LoVo (cell line): ENCODE data around the gene ATF7IP.

Source experiments
- DNase-seq: peaks from one replicate; pipeline ENCODE4 v3.0.0-alpha.2; 2016; ENCODE audit warnings: low spot score

The ATF7IP gene

DNA sequence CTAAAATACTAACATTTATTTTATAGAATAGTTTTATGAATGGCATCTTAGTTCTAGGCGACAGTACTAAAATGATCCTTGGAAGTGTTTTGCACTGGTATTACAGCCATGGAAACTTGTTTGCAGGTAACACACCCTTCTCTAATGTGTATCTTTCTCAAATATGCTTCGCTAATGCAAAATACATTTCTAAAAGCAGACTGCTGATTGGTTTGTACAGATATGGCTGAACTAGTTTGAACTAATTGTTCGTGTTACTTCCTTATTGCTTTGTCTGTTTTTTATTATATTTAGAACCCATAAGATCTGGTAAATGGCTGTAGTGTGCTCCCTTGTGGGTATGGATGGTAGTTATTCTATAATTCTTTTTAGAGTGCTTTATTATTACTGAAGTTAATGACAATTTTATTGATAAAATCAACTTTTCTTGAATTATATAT, 53.0 kb downstream of the ATF7IP start:
- DNase-seq, result peak; percentile 43

DNA sequence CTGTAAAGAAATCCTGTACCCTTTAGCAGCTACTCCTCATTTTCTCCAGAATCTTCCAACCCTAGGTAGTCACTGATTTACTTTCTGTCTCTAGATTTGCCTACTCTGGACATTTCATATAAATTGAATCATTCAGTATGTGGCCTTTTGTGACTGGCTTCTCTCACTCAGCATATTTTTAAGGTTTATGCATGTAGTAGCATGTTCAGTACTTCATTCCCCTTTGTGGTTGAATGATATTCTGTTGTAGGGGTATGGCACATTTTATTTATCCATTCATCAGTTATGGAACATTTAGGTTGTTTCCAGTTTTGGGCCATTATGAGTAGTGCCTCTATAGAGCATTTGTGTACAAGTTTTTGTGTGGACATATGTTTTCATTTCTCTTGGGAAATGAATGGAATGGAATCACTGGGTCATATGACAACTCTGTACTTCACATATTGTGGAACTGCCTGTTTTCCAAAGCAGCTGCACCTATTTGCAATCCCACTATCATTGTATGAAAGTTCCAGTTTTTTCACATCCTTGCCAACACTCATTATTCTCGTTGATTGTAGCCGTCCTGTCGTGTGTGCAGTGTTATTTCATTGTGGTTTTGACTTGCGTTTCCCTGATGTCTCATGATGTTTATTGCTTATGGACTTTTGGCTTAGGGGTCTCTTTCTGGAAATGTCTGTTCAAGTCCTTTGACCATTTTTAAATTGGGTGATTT, 57.2 kb downstream of the ATF7IP start:
- no peak for DNase-seq

DNA sequence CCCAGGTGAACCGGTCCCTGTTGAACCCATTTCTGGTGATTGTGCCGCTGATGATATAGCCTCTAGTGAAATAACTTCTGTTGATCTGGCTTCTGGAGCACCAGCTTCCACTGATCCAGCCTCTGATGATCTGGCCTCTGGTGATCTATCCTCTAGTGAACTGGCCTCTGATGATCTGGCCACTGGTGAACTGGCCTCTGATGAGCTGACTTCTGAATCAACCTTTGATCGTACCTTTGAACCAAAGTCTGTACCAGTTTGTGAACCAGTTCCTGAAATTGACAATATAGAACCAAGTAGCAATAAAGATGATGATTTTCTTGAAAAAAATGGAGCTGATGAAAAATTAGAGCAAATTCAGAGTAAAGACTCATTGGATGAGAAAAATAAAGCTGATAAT, 59.1 kb downstream of the ATF7IP start:
- DNase-seq, result no peak

DNA sequence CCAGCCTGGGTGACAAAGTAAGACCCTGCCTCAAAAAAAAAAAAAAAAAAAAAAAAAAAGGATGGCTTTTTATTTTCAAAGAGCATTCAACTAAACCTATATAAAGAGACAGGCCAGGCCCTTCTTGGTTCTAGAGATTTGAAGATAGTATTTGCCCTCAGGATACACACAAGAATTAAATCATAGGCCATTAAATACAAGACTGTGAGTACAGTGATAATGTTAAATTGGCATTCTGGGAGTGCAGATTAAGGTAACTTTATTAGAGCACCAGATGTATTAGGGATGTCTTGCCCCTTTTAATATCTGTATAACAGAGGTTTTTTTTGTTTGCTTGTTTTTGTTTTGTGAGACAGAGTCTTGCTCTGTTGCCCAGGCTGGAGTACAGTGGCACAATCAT, 61.3 kb downstream of the ATF7IP start:
- DNase-seq, result no peak

DNA sequence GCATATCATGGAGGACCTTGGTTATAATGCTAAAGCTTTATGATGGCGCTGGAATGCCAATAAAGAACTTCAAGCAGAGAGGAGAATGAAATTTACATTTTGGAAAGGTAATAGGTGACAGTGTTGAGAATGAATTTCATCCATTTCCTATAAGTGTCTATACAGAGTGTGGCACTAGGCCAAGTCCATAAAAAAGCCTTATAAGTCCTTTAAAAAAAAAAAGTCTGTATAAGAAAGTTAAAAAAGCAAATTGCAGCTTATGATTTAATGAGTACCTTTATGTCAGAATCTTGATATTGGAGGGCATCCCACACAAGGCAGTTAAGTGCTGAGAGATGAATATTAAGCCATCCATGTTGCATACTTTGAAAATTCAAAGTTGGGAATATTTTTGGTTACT, 62.4 kb downstream of the ATF7IP start:
- DNase-seq, result no peak

DNA sequence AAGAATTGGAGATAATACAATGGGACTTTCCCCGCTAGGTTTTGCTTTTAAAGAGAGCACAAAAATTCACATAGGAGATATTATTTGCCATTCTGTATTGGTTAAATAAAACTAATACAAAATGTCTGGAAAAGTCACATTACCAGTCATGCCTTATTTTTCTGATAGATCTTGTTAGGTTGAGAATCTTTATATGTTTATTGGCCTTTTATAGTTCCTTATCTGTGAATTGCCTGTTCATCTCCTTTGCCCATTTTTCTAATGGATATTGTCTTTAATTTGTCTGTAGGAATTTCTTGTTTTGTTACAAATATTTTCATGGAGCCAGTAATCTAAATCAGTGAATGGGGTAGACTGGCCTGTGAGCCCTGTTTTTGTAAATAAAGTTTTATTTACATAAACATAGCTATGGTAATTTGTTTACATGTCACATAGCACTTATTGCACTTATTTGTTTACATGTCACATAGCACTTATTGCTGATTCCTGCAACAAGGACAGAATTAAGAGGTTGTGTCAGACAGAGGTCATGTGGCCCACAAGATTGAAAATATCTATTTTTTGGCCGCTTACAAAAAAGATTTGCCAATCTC, 65.0 kb downstream of the ATF7IP start:
- DNase-seq, result no peak

DNA sequence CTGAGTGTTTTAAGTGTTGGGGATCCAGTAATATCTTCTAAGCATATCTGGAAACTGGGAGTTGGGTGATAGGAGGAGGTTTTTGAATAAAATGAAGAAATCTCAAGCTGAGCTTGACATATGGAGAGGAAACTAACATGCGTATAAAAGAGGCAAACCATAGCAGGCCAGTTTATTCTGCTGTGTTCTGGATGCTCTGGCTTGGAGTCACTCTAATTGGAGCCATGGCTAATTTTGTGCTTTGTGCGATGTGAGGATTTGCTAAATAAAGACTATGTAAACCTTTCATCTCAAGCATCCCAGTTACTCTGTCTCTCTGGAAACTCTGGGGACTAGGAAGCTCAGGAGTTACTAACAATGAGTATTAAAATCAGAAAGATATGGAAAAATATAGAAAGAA, 66.5 kb downstream of the ATF7IP start:
- DNase-seq, result no peak

DNA sequence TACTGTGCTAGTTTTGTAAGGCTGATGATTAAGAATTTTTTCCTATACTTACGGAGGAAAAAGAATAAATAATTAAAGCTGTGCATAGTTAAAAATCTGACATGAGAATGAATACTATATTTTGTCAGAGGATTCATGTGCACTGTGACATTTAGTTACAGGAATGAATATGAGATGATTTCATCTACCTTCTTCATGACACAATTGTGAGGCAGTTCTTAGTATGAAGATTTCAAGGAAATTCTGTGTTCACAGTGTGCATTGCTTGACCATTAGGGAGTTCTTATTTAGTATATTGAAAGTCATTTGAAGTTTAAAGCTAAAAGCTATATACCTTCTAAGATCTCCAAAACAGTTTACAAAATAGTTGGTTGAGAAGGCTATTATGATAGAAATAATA, 70.1 kb downstream of the ATF7IP start:
- DNase-seq, result no peak

DNA sequence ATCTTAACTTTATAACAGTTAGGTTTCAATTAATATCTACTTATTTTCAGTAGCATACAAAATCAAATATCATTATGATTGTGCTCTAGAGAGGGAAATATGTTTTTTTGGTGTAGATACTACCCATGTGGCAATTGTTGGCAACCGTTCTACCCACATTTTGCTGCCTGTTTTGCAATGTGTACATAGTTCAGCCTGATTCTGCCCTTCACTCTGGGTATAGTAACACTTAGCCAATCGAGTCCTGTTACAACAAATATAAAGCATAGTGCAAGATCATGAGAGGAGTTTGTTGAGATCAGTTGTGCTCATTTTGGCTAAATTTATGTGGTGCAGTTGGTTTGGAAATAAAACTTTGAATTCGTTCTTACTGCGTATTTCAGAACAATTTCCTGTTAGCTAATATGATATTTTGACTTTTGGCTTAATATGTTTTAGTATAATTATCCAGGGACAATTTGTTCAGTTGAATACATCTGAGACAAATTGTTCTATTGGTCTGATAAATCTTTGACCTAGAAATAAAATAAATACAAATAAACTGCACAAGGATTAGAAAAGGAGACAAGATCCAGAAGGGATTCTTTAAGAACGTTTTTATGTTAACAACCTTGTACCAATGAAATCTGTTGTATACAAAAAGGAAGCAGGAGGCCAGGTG, 76.9 kb downstream of the ATF7IP start:
- DNase-seq, result no peak

DNA sequence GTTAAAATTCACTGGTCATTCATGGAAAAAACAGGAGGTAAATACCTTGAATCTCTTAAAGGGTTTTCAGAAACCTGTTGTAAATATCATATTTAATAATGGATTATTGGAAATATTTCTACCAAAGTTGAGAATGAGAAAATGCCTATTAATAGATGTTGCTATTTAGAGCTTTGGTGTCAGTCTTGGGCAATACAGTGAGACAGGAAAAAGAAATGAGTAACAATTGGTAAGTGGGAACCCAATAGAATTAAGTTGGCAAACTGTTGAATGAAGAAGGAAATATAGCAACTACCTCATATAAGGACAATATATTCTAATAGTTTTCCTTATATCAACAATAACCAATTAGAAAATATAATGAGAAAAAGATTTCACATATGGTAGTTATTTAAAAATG, 78.0 kb downstream of the ATF7IP start:
- no peak for DNase-seq

DNA sequence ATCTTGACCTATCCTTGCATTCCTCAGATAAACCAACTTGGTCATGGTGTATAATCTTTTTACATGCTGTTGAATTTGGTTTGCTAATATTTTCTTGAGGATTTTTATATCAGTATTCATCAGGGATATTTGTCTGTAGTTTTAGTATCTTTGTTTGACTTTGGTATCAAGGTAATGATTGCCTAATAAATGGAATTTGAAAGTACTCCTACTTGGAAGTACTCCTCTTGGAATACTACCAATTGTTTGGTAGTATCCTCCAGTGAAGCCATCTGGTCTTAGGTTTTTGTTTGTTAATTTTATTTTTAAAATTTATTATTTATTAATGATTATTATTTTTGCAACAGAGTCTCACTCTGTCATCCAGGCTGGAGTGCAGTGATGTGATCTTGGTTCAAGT, 85.0 kb downstream of the ATF7IP start:
- no peak for DNase-seq

DNA sequence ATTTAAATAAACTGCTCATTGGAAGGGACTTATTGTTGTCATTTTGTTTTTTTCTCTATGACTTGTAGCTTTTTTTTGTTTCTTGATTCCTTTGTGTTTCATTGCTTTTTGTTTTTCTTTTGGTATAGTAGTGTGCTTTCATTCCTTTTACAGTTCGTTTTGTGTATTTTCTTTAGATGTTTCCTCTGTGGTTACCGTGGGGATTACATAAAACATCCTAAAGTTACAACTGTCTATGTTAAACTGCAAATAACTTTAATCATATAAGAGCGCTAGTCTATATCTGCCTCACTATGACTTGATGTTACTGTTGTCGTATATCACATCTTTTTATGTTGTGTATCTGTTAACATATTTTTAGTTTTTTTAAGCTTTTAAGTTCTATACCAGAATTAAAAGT, 86.9 kb downstream of the ATF7IP start:
- no peak for DNase-seq

DNA sequence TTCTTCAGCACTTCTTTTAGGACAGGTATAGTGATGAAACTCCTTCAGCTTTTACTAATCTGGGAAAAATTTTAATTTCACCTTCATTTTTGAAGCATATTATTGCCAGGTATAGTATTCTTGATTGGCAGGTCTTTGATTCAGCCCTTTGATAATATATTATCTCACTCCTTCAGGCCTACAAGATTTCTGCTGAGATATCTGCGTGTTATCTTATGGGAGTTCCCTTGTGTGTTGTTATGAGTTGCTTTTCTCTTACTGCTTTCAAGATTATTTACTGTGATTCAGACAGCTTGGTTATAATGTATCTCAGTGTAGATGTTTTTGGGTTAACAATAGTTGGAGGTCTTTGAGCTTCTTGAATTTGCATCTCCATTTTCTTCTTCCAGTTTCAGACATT, 87.4 kb downstream of the ATF7IP start:
- DNase-seq, result no peak

DNA sequence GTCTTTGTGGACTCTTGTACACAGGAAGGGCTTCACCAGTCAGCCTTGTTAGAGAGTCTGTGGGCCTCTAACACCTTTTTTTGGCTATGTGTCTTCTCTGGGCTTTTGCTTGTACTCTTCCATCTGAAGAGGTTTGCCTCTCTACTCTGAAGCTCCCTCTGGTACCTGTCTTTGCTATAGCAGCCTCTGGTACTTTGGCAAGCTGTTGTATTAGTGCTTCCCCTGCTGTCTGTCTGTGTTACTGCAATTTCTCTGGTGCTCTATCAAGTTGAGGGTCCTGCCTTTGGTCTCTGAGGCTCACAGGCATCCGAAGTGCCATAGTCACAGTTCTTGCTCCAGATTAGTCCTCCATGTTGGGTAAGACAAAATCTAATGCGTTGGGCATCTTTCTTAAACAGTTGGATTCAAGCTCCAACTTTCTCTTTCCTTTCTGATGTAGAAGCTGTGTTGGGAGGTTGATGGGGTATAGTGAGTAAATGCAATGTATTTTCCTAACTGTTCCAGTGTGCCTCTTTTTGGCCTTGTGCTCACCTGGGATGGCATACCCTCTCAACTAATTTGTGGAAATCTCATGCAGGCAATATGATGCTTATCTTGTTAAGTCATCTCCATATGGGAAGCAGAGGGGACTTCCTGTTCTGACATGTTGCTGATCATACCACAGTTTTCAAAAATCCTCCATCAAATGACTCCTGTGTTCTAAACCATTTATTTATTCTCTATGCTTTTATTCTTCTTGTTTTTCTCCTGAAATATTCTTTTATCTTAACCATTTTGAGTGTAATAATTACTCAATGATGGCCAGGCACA, 88.8 kb downstream of the ATF7IP start:
- DNase-seq, result peak; percentile 22

DNA sequence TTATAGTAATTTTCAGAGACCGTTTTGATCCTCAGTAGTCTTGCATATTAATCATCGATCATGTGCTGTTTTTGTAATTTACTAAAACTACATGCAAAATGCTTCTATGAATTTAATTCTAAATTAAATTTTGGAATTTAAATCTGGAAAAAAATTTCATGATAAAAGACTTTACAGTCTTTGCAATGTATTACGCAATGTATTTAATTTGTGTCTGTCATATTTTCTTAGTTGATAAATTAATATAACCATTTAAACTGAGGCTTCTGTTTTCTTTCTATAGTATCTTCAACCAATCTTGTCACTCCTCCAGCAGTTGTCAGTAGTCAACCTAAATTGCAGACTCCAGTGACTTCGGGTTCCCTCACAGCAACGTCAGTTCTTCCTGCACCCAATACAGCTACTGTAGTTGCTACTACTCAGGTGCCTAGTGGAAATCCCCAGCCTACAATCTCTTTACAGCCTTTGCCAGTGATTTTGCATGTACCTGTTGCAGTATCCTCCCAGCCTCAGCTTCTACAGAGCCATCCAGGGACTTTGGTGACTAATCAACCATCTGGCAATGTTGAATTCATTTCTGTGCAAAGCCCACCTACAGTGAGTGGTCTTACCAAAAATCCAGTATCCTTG, 94.8 kb downstream of the ATF7IP start:
- DNase-seq, result no peak

DNA sequence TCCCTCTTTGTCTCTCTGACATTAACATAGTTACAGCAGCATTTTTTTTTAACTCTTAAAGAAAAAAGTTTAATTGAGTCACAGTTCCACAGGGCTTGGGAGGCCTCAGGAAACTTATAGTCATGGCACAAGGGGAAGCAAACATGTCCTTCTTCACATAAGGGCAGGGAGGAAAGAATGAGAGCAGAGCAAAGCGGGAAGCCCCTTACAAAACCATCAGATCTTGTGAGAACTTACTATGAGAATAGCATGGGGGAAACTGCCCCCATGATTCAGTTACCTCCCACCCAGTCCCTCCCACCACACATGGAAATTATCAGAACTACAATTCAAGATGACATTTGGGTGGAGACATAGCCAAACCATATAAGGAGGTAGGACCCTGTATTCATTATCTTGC, 106.0 kb downstream of the ATF7IP start:
- no peak for DNase-seq

DNA sequence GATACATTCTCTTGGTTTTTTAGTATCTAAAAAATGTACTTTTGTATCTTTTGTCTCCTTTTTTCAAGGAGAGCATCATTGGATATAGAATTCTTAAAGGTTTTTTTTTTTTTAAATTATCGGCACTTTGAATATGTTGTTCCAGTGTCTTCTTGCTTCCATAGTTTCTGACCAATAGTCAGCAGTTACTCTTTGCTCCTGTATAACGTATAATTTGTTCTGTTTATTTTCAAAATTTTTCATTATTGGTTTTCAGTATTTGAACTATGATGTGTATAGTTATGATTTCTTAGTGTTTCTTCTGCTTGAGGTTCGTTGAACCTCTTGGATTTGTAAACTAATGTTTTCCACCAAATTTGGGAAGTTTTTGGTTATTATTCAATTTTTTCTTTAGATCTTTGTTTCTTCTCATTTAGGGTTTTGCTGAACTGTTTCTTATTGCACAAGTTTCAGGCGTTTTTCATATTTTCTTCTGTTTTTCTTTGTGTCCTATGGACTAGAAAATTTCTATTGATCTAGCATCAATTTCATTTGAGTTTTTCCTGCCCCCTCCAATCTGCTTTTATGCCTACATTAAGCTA, 108.3 kb downstream of the ATF7IP start:
- peak; percentile 29 for DNase-seq

DNA sequence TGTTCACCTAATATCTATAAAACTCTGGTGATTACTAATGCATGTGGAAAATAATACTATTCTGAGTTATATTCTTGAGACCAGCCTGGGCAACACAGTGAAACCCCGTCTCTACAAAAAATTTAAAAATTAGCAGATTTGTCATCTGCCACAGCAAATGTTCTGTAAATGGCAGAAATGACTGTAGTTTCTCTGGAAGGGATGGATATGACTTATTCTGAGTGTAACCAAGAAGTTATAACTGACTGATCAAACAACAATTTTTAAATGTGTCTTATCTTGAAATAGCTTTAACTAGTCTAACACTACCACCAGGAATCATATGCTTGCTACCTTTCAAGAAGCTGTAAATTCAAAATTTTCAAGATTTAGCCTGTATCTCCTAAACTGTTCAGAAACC, 113.5 kb downstream of the ATF7IP start:
- DNase-seq, result no peak

DNA sequence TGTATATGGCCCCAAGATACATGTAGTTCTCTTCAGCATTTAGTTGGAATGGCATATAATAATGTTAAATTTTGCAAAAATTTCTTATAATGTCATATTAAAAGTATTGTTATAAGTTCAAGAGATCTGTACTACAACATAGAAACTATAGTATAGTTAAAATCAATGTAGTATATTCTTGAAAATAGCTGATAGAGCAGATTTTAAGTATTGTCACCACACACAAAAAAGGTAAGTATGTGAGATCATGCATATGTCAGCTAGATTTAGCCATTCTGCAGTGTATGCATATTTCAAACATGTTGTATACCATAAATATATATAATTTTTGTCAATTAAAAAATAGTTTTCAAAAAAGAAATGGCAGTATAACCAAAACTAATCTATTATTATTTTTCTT, 115.7 kb downstream of the ATF7IP start:
- DNase-seq, result no peak

DNA sequence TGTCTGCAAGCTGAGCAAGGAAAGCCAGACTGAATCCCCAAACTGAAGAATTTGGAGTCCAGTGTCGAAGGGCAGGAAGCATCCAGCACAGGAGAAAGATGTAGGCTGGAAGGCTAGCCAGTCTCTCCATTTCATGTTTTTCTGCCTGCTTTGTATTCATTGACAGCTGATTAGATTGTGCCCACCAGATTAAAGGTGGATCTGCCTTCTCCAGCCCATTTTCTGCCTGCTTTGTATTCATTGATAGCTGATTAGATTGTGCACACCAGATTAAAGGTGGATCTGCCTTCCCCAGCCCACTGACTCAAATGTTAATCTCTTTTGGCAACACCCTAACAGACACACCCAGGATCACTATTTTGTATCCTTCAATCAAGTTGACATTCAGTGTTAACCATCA, 116.9 kb downstream of the ATF7IP start:
- no peak for DNase-seq

DNA sequence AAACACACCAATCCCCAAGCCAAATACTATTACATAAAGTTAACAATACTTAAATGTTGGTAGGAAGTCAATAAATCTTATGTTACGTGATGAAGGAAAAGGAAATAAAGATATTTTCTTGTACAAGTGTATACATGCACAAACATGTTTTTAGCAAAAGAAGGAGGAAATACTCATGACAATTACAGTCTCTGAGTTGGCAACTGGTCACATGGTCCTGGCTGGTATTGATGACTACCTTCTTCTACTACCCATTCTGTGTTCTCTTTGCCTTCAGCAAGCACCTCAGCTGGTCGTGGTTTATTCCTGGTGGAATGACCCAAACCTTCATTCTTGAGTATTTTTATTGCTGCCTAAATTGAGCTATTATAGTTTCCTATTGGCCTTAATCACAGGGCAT, 117.4 kb downstream of the ATF7IP start:
- DNase-seq, result no peak

DNA sequence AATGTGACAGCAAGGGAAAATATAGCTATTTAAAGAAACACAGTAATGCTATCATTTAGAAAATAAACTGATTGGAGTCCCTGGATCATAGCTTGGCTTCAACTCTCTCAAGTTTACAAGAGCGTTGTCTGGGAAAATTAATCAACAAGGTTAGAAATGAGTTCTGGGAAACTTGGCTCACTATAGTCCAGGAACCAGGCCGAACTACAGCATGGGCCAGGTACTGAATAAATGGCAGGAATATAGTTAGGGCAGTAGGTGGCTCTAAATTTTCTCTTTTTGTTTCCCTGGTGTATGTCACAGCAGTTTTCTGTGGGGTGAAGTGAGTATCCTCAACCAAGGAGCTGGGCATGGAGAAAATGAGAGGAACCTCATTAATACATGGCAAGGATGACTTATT, 129.8 kb downstream of the ATF7IP start:
- no peak for DNase-seq
